Uterus (tissue), 4 donors: Measurements from ENCODE around the gene RBBP9. TPM values are rescaled to one million over a fixed set of nuclear protein-coding genes. Genes with fewer than 3 reads are reported as not detected.

ENCODE experiments used
- DNase-seq, 2 donors: peaks; one replicate each; pipeline ENCODE4 v3.0.0-alpha.2; 2019 to 2020
- H3K27ac ChIP-seq, 2 donors: fragments of 200-600 bp; sonication (generic); 1 replicate in 1 of 2; 2 replicates in 1 of 2; pipeline ENCODE4 v1.5.1; 2016 to 2018
- H3K27me3 ChIP-seq, 2 donors: fragments of 200-600 bp; sonication (generic); one replicate each; pipeline ENCODE4 v1.5.1; 2018 to 2019; ENCODE audit warnings: control low read depth in 1 of 2
- H3K36me3 ChIP-seq, 2 donors: fragments of 200-600 bp; sonication (generic); one replicate each; pipeline ENCODE4 v1.5.1; 2019; ENCODE audit warnings: control low read depth in 1 of 2
- H3K4me1 ChIP-seq, 2 donors: fragments of 200-600 bp; sonication (generic); one replicate each; pipeline ENCODE4 v1.5.1; 2018 to 2019; ENCODE audit warnings: control low read depth in 1 of 2
- H3K4me3 ChIP-seq, 2 donors: fragments of 200-600 bp; sonication (generic); 1 replicate in 1 of 2; 2 replicates in 1 of 2; pipeline ENCODE4 v1.5.1; 2018 to 2019; ENCODE audit warnings: mild to moderate bottlenecking in 1 of 2
- H3K9me3 ChIP-seq, 2 donors: fragments of 200-600 bp; sonication (generic); one replicate each; pipeline ENCODE4 v1.5.1; 2019; ENCODE audit warnings: control low read depth in 1 of 2
- CTCF ChIP-seq, 4 experiments: fragments of 200-600 bp in 2 of 4; fragments of 450-650 bp in 2 of 4; sonication (generic) in 2 of 4; IDR thresholded peaks; one replicate each; pipeline ENCODE4 v1.5.1; 2016 to 2019; ENCODE audit warnings: antibody characterized with exemption in 4 of 4, mild to moderate bottlenecking in 2 of 4, moderate library complexity in 1 of 4
- POLR2A ChIP-seq, 2 donors: fragments of 450-650 bp; IDR thresholded peaks; one replicate each; pipeline ENCODE4 v1.6.1; 2016; ENCODE audit warnings: antibody characterized with exemption in 2 of 2, mild to moderate bottlenecking in 1 of 2, moderate library complexity in 1 of 2
- intact Hi-C: fragments of 100-400 bp; cut with DNase I; formaldehyde crosslinking; loops from one replicate; pipeline ENCODE4 v1.15.1; 2023; ENCODE audit warnings: low total_unique reads
- total RNA-seq, 4 donors: library from RNA; depleted of rRNA in 3 of 4; stranded (reverse); fragments of >200 nt in 3 of 4; gene quantifications; one replicate each; pipeline versions ENCODE4 v1.1.0 to v1.2.4, GENCODE V29; 2014 to 2023
- donor health status: DM: yes; HTN: yes; CAD: no.

The RBBP9 gene
- total RNA-seq, 4 donors from 2014 or later: 12.5 to 128 (median 40.7) TPM

DNA sequence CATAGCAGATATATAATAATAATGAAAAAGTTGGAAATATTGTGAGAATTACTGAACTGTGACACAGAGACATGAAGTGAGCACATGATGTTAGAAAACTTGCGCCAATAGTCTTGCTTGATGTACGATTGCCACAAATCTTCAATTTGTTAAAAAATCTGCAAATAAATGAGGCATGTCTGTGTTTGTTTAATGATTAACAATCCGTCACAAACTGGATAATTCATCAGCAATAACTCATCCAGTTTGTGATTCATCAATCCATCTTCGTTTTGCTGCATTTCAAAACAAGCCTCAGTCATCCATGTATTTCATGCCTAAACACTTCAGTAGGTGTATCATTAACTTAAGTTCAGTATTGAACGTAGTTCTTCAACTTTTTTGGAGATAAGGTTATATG lies 44.7 kb upstream of the RBBP9 start:
- DNase-seq: no peak
- no peaks in the 10 kb centered on the region for H3K27me3 ChIP-seq
- no peak for TF ChIP-seq CTCF (IDR thresholded peaks at IDR 0.05)
- TF ChIP-seq POLR2A (IDR thresholded peaks at IDR 0.05): no peak
- H3K4me1 ChIP-seq: no peaks in the 10 kb centered on the region
- intact Hi-C loops: no loop called here
- H3K9me3 ChIP-seq: no peaks in the 10 kb centered on the region
- no peak overlapping the region for H3K27ac ChIP-seq
- H3K4me3 ChIP-seq: no peak overlapping the region
- H3K36me3 ChIP-seq: no peaks in the 10 kb centered on the region

DNA sequence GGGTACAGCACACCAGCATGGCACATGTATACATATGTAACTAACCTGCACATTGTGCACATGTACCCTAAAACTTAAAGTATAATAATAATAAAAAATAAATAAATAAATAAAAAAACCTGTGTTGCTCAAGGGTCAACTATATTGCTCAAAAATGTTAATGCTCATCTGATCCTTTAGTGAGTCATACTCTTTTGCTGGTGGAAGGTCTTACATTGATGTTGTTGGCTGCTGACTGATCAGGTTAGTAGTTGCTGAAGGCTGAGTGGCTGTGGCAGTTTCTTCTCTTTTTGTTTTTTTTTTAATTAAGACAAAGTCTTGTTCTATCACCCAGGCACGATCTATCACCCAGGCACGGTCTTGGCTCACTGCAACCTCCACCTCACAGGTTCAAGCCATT lies 40.6 kb upstream of the RBBP9 start:
- Histone ChIP-seq H3K27me3 (no peaks in the 10 kb centered on the region), H3K9me3 (no peaks in the 10 kb centered on the region), H3K27ac (no peak overlapping the region), H3K36me3 (no peaks in the 10 kb centered on the region), H3K4me3 (no peak overlapping the region), H3K4me1 (no peaks in the 10 kb centered on the region)
- no peak for DNase-seq
- TF ChIP-seq CTCF (IDR thresholded peaks at IDR 0.05) (no peak), POLR2A (IDR thresholded peaks at IDR 0.05) (no peak)
- intact Hi-C loops: no loop called here

DNA sequence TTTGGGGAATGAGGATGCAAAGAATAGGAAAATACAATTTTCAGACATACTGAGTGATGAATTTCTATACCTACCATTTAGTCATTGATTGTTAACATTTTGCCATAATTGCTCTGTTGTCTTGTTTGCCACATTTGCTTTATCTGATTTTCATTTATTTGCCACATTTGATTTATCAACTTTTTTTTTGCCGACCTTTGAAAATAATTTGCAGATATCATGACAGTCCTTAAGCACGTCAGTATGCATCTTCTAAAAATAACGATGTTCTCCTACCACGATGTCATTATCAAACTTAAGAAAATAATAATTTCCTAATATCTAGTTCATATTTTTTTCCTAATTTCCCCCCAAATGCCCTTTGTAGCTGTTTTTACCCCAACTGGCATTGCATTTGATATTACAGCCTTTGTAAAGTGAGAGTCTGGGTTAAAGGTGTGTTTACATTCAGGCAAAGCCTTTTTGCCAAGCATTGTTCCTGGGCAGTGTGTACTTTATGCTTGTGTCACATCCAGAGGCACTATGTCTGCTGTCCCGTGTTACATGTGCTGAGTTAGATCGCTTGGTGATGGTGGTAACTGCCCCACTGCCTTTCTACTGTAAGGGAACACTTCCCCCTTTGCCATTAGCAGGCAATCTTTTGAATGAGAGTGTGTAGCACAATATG lies 37.1 kb upstream of the RBBP9 start:
- no peaks in the 10 kb centered on the region for H3K27me3 ChIP-seq
- no peak for DNase-seq
- no peak overlapping the region for H3K27ac ChIP-seq
- H3K9me3 ChIP-seq: no peaks in the 10 kb centered on the region
- no peaks in the 10 kb centered on the region for H3K4me1 ChIP-seq
- no peak overlapping the region for H3K4me3 ChIP-seq
- TF ChIP-seq POLR2A (IDR thresholded peaks at IDR 0.05): no peak
- TF ChIP-seq CTCF (IDR thresholded peaks at IDR 0.05): no peak
- intact Hi-C loops: no loop called here
- H3K36me3 ChIP-seq: no peaks in the 10 kb centered on the region

DNA sequence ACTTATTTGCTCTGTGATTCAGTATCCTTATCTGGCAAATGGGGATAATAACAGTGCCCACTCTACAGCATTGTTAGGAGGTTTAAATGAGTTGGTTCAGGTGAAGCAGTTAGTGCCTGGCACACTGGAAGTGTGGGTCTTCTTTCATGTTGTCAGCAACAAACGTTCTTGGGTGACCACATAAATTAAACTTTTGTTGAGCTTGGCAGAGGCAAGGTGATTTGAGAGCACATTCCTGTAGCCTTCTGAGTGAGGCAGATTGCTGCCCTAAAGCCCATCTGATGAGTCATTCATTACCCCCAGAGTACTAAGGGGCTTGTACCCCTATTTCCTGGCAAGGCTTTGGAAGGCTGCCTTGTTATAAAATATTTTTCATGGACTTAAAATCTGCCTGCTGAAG lies 36.5 kb upstream of the RBBP9 start:
- TF ChIP-seq CTCF (IDR thresholded peaks at IDR 0.05): no peak
- TF ChIP-seq POLR2A (IDR thresholded peaks at IDR 0.05): no peak
- Histone ChIP-seq H3K4me1 (no peaks in the 10 kb centered on the region), H3K9me3 (no peaks in the 10 kb centered on the region), H3K36me3 (no peaks in the 10 kb centered on the region), H3K27me3 (no peaks in the 10 kb centered on the region), H3K27ac (no peak overlapping the region), H3K4me3 (no peak overlapping the region)
- no peak for DNase-seq
- intact Hi-C loops: no loop called here

- H3K27ac ChIP-seq: no peak overlapping the region
- no peak for DNase-seq
- TF ChIP-seq CTCF (IDR thresholded peaks at IDR 0.05): no peak
- TF ChIP-seq POLR2A (IDR thresholded peaks at IDR 0.05): no peak
- intact Hi-C loops: no loop called here
- H3K27me3 ChIP-seq: no peaks in the 10 kb centered on the region
- no peaks in the 10 kb centered on the region for H3K4me1 ChIP-seq
- no peak overlapping the region for H3K4me3 ChIP-seq
- H3K9me3 ChIP-seq: no peaks in the 10 kb centered on the region
- no peaks in the 10 kb centered on the region for H3K36me3 ChIP-seq
These were observed 35.6 kb upstream of the RBBP9 start for GRCh38 chr20:18532626-18533025.
